Kidney epithelial cell (primary cell): ENCODE results near the gene MFAP2. TPM values are rescaled to one million over a fixed set of nuclear protein-coding genes. Genes with fewer than 3 reads are reported as not detected.

Experiments used
- DNase-seq: peaks from one replicate; pipeline ENCODE4 v3.0.0-alpha.2; 2010; ENCODE audit warnings: low read depth
- H3K27me3 ChIP-seq: 2 replicates; pipeline ENCODE4 v1.6.0; 2011; ENCODE audit warnings: low read length; ENCODE audit not compliant: control insufficient read depth, insufficient read depth
- H3K36me3 ChIP-seq: 2 replicates; pipeline ENCODE4 v1.5.1; 2011; ENCODE audit warnings: low read length; ENCODE audit not compliant: control insufficient read depth, insufficient read depth
- H3K4me3 ChIP-seq: 2 replicates; pipeline ENCODE4 v1.5.1; 2011; ENCODE audit warnings: low read depth, mild to moderate bottlenecking, control low read depth, low read length
- total RNA-seq: library from RNA; depleted of rRNA; stranded (reverse); fragments of >200 nt; gene quantifications from 2 replicates; pipeline ENCODE4 v1.2.3, GENCODE V29; 2015
- TF ChIP-seq, protein P1 (sequence below): IDR thresholded peaks from 2 replicates; pipeline ENCODE4 v1.5.1; 2011; ENCODE audit warnings: mild to moderate bottlenecking, moderate library complexity, low read length, control low read depth, inconsistent platforms; ENCODE audit not compliant: insufficient read depth, poor library complexity, severe bottlenecking

Gene MFAP2
- total RNA-seq, 1 donor from 2014 or later = 58.2 TPM

DNA sequence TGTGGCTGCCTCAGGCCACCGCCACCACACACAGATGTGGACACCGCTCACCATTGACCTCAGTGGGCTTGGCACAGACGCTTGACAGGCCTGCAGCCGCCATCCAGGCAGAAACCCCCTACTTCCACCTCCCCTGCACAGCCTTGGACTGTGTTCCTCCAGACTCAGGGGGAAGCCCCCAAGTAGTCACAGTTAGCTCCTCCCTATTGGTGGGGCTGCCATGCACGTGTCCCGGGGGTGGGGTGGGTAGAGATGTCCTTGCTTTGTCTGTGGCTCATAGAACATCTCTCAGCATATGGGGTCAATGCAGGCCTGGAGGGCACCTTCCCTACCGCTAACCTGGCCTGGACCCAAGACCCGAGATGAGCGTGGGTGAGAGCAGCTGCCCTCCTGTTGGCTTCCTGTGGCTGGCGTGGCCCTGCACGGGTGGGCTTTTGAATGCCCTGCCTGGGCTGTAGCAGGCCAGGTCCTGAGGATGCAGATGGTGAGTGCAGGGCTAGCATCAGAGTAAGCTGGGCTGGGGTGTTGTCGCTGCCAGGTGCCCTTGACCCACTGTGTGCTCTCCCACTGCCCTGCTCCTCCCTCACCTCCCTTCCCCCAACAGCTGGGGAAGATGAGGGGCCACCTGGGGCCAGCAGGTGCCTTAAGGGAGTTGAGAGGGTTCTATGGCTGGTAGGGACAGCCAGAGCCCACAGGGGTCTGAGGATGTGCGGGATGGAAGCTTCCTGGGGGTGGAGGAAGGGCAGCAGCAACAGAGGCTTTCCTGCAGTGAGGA lies 52.5 kb downstream of the MFAP2 start:
- TF ChIP-seq, protein P1, sequence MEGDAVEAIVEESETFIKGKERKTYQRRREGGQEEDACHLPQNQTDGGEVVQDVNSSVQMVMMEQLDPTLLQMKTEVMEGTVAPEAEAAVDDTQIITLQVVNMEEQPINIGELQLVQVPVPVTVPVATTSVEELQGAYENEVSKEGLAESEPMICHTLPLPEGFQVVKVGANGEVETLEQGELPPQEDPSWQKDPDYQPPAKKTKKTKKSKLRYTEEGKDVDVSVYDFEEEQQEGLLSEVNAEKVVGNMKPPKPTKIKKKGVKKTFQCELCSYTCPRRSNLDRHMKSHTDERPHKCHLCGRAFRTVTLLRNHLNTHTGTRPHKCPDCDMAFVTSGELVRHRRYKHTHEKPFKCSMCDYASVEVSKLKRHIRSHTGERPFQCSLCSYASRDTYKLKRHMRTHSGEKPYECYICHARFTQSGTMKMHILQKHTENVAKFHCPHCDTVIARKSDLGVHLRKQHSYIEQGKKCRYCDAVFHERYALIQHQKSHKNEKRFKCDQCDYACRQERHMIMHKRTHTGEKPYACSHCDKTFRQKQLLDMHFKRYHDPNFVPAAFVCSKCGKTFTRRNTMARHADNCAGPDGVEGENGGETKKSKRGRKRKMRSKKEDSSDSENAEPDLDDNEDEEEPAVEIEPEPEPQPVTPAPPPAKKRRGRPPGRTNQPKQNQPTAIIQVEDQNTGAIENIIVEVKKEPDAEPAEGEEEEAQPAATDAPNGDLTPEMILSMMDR = no peak
- no peak overlapping the region for H3K4me3 ChIP-seq
- DNase-seq = no peak

DNA sequence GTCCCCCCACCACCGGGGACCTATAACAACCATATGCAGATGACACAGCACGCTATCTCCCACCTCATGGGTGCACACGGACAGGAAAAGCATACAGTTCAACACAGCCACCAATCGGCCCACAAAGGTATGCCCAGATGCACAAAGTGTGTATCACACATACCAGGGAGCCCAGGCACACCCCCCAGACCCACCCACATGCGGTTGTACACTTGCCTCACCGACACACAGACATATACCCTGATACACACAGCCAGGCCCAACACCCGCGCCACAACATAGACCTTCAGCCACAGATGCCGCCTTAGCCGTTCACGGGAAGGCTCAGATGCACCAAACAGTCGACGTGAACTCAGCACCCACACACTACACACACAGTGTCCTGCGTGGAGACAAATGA lies 53.2 kb downstream of the MFAP2 start:
- no peak overlapping the region for H3K4me3 ChIP-seq
- H3K36me3 ChIP-seq = no peaks in the 10 kb centered on the region
- no peak for DNase-seq
- TF ChIP-seq, protein P1 = no peak
- no peaks in the 10 kb centered on the region for H3K27me3 ChIP-seq

More for the DNA sequence above, 52.5 kb downstream of the MFAP2 start:
- Histone ChIP-seq H3K36me3 (no peaks in the 10 kb centered on the region), H3K27me3 (no peaks in the 10 kb centered on the region)

DNA sequence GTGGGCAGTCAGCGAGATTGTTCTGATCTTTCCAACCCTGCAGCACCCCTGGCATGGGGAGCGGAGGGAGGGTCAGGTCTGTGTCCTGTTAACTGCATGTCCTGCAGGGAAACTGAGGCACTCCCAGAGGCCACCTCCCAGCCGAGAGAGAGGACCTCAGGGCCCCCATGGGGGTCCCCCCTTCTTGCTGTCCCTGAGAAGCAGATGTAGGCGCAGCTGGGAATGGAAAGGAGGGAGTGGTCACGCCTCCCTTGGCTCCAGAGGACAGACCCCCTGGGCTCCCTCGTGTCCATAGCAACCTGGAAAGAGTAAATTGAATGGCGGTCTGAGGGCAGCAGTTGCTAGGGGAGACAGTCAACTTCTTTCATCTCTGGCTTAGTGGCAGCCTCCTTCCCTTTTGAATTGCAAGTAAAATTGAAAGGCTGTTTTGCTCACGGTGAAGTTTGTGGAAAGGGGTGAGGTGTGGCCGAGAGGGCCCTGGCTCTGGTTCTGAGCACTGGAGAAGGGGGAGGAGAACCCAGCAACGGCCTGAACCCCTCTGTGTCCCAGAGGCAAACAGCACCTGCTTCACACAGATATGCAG lies 53.8 kb downstream of the MFAP2 start:
- TF ChIP-seq, protein P1 = no peak
- Histone ChIP-seq H3K4me3 (no peak overlapping the region), H3K36me3 (no peaks in the 10 kb centered on the region), H3K27me3 (no peaks in the 10 kb centered on the region)
- DNase-seq = no peak

DNA sequence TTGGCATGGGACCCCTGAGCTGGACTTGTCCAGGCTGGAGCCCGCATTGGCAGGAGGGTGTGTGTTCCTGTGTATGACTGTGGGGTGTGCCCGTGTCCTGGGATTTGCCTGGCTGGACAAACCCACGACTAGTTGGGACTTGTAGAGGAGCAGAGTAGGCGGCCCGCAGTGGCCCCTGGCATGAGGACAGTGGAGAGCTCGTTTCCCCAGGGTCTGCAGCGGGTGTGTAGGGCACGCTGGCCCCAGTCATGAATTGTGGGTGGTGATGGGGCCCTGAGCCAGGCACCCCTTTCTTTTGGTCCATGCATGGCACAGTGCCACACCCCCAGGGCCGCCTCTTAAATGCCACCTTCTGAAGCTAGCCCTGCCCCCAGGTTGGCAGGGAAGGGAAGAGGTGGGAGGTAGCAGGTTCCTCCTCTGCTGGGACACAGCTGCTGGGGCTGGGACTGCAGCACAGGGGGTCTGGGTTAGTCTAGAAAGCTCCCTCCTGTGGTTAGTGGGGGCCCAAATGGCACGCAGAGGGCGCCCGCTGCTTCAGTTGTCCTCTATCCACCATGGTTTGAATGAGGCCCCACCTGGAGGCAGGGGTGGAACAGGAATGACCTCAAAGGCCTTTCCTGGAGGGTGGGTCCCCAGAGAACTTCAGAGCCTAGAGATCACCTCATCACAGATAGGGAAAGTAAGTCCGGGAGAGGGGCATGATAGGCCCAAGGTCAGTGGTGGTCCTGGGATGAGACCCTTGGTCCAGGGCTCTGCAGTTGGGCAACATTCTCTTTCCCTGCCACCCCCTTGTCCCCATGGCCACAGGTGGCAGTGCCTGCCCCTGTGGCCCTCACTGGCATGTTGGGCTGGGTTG lies 54.6 kb downstream of the MFAP2 start:
- no peaks in the 10 kb centered on the region for H3K27me3 ChIP-seq
- H3K36me3 ChIP-seq = no peaks in the 10 kb centered on the region
- H3K4me3 ChIP-seq = no peak overlapping the region
- no peak for DNase-seq
- TF ChIP-seq, protein P1 = no peak

DNA sequence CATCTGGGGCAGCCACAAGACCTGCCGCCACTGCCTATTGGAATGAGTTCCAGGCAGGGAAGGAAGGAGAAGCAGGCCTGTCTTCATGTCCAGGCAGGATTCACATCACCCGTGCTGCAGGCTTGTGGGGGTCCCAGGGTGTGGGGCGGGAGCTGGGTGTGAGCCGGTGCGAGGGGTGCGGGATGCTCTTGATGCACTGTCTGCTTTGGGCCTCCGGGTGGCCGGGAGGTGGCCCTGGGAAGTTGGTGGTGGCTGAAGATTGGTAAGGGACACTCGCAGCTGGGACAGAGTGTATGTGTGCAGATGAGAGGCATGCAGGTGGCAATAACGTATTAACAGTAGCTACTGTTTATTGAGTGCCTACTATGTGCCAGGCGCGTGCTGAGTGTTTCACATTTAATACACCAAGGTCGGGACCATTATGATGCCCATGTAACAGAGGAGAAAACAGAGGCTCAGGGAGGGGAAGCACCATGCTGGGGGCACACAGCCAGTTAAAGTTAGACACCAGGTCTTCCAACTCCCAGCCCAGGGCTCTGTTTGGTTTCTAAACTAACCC lies 55.4 kb downstream of the MFAP2 start:
- H3K4me3 ChIP-seq = no peak overlapping the region
- TF ChIP-seq, protein P1 = peak; percentile 36
- H3K27me3 ChIP-seq = no peaks in the 10 kb centered on the region
- H3K36me3 ChIP-seq = no peaks in the 10 kb centered on the region
- DNase-seq = no peak

Other genes starting within 250 kb of the MFAP2 start
- gene RNU1-4, start 240.1 kb downstream of the MFAP2 start, total RNA-seq = under 0.01 TPM in 2 replicates
- gene RNU1-2, start 84.6 kb downstream of the MFAP2 start, total RNA-seq = under 0.01 TPM in 2 replicates
- 16.4 and 26.2 TPM in 2 replicates for gene CROCC, start 58.7 kb downstream of the MFAP2 start, total RNA-seq
- gene ATP13A2, start 31.3 kb upstream of the MFAP2 start, total RNA-seq = 74.1 and 107 TPM in 2 replicates
- gene SDHB, start 73.4 kb upstream of the MFAP2 start, total RNA-seq = 109 and 122 TPM in 2 replicates
- 6.4 and 8.1 TPM in 2 replicates for gene PADI2, start 138.8 kb upstream of the MFAP2 start, total RNA-seq
- gene PADI1, start 224.5 kb upstream of the MFAP2 start, total RNA-seq = 1.3 and 2.4 TPM in 2 replicates